8988T (cell line): ENCODE measurements around the gene IRF2BP1.

Experiments
- DNase-seq: peaks from one replicate; pipeline ENCODE4 v3.0.0; 2011

IRF2BP1 gene

GRCh38 chr19:45885556-45886426 is at the start of gene IRF2BP1:
Gene IRF2BP1, minus strand, starts transcription at chr19:45886141. Its CDS starts 367 bp downstream, at chr19:45885774.
- peak; percentile 75 for DNase-seq

- no peak for DNase-seq
Measured at GRCh38 chr19:45935267-45935666, 49.3 kb upstream of the IRF2BP1 start.

DNA sequence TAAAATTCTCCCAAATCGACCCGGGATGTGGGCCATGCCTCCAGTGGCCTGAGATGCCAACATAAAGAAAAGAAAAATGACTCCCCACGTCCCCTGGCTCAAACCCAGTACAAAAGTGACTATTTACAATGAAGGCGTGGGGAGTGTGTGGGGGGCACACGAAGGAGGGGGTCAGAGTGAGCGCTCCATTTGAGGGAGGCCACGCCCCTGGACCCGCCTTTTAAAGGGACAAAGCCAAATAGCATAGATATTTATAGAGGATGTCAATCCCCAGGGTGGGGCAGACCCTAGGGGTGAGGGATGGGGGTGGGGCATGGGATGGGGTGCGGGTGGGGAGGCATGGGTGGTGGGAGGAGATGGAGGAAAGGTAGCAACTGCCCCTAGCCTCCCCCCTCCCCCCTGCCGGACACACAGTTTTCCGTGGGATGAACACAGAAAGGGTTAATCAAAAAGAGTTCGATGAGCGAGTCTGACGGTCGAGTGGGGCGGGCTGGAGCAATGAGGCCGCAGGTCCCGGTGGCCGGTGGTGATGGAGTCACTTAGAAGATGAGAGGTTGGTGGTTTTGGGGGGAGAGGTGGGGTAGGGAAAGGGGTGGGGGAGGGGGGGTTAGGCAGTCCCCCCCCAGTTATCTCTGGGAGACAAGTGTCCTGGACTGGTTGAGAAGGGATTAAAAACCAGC is 48.8 kb upstream of the IRF2BP1 start:
- DNase-seq = no peak

DNA sequence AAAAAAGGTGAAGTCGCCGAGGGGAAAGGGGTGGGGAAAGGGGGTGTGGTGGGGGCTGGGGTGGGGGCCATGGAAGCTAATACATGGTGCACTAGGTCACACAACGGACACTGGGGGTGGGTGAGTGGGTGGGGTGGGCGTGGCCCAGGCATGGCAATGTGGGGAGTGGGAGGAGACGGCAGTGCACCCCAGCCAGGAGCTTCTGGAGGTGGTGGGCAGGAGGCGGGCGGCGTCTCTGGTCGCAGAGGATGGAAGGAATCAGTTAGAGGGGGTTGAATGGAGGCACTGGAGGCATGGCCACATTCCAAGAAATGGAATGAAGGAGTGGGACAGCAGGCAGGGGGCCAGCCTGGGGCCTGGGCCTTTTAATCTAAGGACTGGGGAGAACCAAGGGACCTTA is 47.8 kb upstream of the IRF2BP1 start:
- no peak for DNase-seq

GRCh38 chr19:45931055-45931454 is 45.1 kb upstream of the IRF2BP1 start:
- no peak for DNase-seq

- DNase-seq = no peak
Measured at GRCh38 chr19:45929247-45929646, 43.3 kb upstream of the IRF2BP1 start.

GRCh38 chr19:45927565-45928261 is 41.8 kb upstream of the IRF2BP1 start:
- peak; percentile 75 for DNase-seq

DNA sequence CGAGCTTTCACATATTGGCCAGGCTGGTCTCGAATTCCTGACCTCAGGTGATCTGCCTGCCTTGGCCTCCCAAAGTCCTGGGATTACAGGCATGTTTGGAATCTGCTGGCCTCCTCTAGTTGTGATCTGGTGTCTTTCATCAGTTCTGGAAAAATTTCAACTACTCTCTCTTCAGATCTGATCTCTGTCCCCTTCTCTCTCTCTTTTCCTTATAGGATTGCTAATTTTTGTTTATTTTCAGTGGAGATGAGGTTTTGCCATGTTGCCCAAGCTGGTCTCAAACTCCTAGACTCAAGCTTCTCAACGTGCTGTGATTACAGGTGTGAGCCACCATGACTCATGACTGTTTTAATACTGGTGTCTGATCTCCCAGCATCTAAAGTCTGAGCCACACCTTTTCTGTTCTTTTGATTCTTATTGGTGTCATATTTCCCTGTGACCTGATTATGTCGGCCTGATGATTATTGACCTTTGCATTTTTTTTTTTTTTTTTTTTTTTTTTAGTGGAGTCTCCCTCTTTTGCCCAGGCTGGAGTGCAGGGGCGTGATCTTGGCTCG is 39.0 kb upstream of the IRF2BP1 start:
- DNase-seq = no peak

DNA sequence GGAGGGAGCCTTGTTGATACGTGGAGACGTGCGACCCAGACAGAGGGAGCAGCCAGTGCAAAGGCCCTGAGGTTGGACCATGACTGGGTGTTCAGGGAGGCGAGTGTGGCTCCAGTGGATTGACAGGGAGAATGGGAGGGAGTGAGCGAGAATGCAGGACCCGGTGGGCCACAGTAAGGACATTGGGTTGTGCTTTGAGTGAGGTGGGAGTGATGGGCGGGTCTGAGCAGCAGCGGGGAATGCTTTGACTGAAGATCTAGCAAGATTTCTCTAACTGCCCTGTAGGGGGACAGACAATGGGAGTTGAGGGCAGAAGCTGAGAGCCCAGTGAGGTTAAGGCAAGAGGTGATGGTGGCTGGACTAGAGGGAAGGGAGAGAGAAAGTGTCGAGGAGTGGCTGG is 36.3 kb upstream of the IRF2BP1 start:
- DNase-seq = no peak

DNA sequence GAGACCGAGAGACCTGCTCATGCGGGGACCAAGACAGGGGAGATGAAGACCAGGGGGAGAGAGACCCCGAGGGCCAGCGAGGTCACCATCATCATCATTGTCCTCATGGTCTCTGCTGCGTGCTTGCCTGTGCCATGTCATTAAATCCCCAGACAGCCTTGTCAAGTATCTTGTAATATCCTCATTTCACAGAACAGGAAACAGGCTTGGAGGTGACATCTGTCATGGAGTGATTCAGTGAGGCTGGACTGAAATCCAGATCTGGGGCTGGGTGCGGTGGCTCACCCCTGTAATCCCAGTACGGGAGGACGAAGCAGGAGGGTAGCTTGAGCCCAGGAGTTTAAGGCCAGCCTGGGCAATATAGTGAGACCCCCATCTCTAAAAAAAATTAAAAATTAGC is 34.5 kb upstream of the IRF2BP1 start:
- DNase-seq = no peak

GRCh38 chr19:45919678-45920077 is 33.7 kb upstream of the IRF2BP1 start:
- no peak for DNase-seq

GRCh38 chr19:45918721-45919120 is 32.8 kb upstream of the IRF2BP1 start:
- DNase-seq = no peak

- no peak for DNase-seq
Measured at GRCh38 chr19:45917421-45918091, 31.6 kb upstream of the IRF2BP1 start.

GRCh38 chr19:45913874-45914830 is 28.2 kb upstream of the IRF2BP1 start, which contains the start of gene NANOS2:
Gene NANOS2, minus strand, starts transcription at chr19:45914778. Its CDS starts 85 bp downstream, at chr19:45914693.
- peak; percentile 39 for DNase-seq

GRCh38 chr19:45911291-45911690 is 25.4 kb upstream of the IRF2BP1 start:
- no peak for DNase-seq

DNA sequence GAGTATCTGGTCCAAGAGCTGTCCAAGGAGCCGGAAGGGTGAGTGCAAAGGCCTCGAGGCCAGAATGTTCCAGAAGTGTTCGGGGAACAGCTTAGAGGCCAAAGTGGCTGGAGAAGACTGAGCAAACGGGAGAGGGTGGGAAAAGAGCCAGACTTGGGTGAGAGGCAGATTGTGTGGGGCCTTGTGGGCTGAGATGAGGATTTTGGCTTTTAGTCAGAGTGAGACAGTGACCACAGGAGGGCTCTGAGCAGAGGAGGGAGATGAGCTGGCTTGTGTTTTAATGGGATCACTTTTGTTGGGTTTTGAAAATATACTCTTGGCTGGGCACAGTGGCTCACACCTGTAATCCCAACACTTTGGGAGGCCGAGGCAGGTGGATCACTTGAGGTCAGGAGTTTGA is 23.0 kb upstream of the IRF2BP1 start:
- no peak for DNase-seq

GRCh38 chr19:45906221-45906620 is 20.3 kb upstream of the IRF2BP1 start:
- no peak for DNase-seq

DNA sequence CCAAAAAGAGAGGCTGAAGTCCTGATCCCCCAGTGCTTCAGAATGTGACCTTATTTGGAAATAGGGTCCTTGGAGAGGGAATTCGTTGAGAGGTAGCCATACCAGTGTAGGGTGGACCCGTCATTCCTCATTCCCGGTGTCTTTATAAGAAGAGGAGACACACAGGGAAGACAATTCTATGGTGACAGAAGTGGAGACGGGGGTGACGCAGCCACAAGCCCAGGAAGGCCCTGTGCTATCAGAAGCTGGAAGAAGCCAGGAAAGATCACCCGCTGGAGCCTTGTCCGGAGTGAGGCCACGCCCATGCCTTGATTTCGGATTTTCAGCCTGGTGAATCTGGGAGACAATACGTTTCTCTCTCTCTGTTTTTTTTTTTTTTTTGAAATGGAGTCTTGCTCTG is 19.1 kb upstream of the IRF2BP1 start:
- no peak for DNase-seq

DNA sequence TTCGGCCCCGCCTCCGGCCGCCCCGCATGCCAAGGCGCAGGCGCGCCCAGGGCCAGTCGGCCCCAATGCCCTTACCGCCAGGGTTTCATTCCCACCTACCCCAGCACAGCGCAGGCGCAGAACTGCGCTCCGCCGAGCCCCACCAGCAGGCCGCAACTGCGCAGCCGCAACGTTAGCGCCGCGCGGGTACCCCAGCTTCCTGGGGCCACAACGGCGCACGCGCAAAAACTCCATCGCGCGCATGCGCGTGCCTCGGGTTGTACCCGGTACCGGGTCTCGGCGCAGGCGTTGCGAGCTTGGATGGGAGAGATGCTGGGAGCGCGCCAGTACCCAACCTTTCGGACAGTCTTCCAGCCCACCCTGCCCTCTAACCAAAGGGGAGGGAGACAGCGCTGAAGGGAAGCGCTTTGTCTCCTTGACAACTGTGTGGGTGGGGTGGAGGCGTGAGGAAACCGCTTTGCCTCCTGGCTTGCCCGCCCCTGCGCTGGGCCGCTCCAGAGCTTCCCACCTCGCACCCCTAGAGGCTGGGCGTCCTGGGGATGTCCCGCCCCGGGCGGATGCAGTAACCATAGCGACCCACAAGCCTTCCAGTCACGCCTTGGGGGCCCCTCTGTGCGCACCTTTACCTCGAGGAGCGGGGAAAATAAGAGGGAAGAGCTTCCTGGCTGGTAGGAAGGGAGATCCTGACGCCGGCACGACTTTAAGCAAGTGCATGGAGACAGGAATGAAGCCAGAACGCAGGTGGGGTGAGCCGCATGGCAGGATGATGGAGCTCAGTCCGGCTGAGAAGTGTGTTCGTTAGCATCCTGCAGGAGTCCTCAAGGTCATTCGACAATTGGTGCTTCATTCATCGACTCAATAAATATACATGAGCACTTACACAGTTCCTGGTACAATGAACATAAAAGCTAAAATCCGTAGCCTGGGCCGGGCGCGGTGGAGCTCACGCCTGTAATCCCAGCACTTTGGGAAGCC is 17.0 kb upstream of the IRF2BP1 start:
- peak; percentile 98 for DNase-seq
